WTC11 (cell line): Measurements from ENCODE around the gene CORO6.

ENCODE experiments used
- JUN ChIP-seq: sonication (generic); formaldehyde crosslinking; IDR thresholded peaks from 2 replicates; pipeline ENCODE4 v1.8.0; 2023; ENCODE audit warnings: mild to moderate bottlenecking, missing genetic modification reagents
- SP1 ChIP-seq: sonication (generic); formaldehyde crosslinking; conservative IDR thresholded peaks from 2 replicates; pipeline ENCODE4 v1.8.1; 2022; ENCODE audit warnings: missing genetic modification reagents
- TEAD4 ChIP-seq: sonication (generic); formaldehyde crosslinking; IDR thresholded peaks from 2 replicates; pipeline ENCODE4 v1.8.0; 2022; ENCODE audit warnings: mild to moderate bottlenecking, missing genetic modification reagents
- TF ChIP-seq, protein P1 (sequence below): sonication (generic); formaldehyde crosslinking; IDR thresholded peaks from 2 replicates; pipeline ENCODE4 v1.8.1; 2023; ENCODE audit warnings: mild to moderate bottlenecking, missing genetic modification reagents, borderline replicate concordance
- TF ChIP-seq, protein P2 (sequence below): fragments of 200-600 bp; IDR thresholded peaks from 2 replicates; pipeline ENCODE4 v1.8.0; 2022; ENCODE audit warnings: antibody characterized with exemption
- TF ChIP-seq, protein P3 (sequence below): sonication (generic); formaldehyde crosslinking; IDR thresholded peaks from 2 replicates; pipeline ENCODE4 v1.8.0; 2023; ENCODE audit warnings: missing genetic modification reagents
- TF ChIP-seq, protein P4 (sequence below): sonication (generic); formaldehyde crosslinking; conservative IDR thresholded peaks from 2 replicates; pipeline ENCODE4 v1.8.1; 2023; ENCODE audit warnings: mild to moderate bottlenecking, low read depth, missing genetic modification reagents, moderate library complexity
- TF ChIP-seq, protein P5 (sequence below): sonication (generic); formaldehyde crosslinking; IDR thresholded peaks from 2 replicates; pipeline ENCODE4 v1.8.1; 2023; ENCODE audit warnings: mild to moderate bottlenecking, missing genetic modification reagents, moderate library complexity
- TF ChIP-seq, protein P6 (sequence below): sonication (generic); formaldehyde crosslinking; IDR thresholded peaks from 2 replicates; pipeline ENCODE4 v1.8.0; 2022; ENCODE audit warnings: mild to moderate bottlenecking, missing genetic modification reagents

DNA sequence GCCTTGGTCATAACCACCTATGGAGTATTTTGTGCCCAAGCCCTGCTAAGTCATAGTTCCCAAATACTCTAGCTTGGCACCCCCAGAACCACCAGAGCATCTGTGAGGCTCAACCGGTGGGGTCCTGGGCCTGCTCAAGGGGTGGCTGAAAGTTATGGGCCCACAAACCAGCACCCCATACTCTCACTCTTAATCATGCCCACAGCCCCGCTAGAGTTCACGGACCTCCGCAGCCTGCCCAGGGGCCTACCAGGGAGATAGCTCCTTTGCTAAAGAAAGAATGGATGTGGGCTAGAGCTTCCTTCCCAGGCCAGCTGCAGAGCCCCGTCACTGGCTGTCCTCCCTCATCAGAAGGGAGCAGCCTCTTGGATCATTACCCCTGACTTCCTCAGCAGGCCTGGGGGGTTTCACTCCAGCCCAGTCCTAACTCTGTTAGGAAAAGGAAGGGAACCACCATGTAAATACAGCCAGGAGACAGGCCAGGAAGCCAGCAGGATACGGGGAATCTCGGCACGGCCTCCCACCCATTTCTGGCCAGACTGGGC is 34.6 kb downstream of the CORO6 start:
- no peak for TF ChIP-seq JUN (CRISPR knock-in tag)
- TF ChIP-seq, protein P1, sequence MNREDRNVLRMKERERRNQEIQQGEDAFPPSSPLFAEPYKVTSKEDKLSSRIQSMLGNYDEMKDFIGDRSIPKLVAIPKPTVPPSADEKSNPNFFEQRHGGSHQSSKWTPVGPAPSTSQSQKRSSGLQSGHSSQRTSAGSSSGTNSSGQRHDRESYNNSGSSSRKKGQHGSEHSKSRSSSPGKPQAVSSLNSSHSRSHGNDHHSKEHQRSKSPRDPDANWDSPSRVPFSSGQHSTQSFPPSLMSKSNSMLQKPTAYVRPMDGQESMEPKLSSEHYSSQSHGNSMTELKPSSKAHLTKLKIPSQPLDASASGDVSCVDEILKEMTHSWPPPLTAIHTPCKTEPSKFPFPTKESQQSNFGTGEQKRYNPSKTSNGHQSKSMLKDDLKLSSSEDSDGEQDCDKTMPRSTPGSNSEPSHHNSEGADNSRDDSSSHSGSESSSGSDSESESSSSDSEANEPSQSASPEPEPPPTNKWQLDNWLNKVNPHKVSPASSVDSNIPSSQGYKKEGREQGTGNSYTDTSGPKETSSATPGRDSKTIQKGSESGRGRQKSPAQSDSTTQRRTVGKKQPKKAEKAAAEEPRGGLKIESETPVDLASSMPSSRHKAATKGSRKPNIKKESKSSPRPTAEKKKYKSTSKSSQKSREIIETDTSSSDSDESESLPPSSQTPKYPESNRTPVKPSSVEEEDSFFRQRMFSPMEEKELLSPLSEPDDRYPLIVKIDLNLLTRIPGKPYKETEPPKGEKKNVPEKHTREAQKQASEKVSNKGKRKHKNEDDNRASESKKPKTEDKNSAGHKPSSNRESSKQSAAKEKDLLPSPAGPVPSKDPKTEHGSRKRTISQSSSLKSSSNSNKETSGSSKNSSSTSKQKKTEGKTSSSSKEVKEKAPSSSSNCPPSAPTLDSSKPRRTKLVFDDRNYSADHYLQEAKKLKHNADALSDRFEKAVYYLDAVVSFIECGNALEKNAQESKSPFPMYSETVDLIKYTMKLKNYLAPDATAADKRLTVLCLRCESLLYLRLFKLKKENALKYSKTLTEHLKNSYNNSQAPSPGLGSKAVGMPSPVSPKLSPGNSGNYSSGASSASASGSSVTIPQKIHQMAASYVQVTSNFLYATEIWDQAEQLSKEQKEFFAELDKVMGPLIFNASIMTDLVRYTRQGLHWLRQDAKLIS (CRISPR knock-in tag): no peak
- TF ChIP-seq, protein P2, sequence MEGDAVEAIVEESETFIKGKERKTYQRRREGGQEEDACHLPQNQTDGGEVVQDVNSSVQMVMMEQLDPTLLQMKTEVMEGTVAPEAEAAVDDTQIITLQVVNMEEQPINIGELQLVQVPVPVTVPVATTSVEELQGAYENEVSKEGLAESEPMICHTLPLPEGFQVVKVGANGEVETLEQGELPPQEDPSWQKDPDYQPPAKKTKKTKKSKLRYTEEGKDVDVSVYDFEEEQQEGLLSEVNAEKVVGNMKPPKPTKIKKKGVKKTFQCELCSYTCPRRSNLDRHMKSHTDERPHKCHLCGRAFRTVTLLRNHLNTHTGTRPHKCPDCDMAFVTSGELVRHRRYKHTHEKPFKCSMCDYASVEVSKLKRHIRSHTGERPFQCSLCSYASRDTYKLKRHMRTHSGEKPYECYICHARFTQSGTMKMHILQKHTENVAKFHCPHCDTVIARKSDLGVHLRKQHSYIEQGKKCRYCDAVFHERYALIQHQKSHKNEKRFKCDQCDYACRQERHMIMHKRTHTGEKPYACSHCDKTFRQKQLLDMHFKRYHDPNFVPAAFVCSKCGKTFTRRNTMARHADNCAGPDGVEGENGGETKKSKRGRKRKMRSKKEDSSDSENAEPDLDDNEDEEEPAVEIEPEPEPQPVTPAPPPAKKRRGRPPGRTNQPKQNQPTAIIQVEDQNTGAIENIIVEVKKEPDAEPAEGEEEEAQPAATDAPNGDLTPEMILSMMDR: no peak
- TF ChIP-seq, protein P3, sequence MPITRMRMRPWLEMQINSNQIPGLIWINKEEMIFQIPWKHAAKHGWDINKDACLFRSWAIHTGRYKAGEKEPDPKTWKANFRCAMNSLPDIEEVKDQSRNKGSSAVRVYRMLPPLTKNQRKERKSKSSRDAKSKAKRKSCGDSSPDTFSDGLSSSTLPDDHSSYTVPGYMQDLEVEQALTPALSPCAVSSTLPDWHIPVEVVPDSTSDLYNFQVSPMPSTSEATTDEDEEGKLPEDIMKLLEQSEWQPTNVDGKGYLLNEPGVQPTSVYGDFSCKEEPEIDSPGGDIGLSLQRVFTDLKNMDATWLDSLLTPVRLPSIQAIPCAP (CRISPR knock-in tag): no peak
- TF ChIP-seq, protein P4, sequence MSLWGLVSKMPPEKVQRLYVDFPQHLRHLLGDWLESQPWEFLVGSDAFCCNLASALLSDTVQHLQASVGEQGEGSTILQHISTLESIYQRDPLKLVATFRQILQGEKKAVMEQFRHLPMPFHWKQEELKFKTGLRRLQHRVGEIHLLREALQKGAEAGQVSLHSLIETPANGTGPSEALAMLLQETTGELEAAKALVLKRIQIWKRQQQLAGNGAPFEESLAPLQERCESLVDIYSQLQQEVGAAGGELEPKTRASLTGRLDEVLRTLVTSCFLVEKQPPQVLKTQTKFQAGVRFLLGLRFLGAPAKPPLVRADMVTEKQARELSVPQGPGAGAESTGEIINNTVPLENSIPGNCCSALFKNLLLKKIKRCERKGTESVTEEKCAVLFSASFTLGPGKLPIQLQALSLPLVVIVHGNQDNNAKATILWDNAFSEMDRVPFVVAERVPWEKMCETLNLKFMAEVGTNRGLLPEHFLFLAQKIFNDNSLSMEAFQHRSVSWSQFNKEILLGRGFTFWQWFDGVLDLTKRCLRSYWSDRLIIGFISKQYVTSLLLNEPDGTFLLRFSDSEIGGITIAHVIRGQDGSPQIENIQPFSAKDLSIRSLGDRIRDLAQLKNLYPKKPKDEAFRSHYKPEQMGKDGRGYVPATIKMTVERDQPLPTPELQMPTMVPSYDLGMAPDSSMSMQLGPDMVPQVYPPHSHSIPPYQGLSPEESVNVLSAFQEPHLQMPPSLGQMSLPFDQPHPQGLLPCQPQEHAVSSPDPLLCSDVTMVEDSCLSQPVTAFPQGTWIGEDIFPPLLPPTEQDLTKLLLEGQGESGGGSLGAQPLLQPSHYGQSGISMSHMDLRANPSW: no peak
- TF ChIP-seq, protein P5, sequence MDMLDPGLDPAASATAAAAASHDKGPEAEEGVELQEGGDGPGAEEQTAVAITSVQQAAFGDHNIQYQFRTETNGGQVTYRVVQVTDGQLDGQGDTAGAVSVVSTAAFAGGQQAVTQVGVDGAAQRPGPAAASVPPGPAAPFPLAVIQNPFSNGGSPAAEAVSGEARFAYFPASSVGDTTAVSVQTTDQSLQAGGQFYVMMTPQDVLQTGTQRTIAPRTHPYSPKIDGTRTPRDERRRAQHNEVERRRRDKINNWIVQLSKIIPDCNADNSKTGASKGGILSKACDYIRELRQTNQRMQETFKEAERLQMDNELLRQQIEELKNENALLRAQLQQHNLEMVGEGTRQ (CRISPR knock-in tag): no peak
- TF ChIP-seq, protein P6, sequence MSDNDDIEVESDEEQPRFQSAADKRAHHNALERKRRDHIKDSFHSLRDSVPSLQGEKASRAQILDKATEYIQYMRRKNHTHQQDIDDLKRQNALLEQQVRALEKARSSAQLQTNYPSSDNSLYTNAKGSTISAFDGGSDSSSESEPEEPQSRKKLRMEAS (CRISPR knock-in tag): no peak
- no peak for TF ChIP-seq TEAD4 (CRISPR knock-in tag)
- no peak for TF ChIP-seq SP1 (CRISPR knock-in tag)
